ENCODE measurements around the gene KRTAP5-7. TPM values are rescaled to one million over a fixed set of nuclear protein-coding genes. Genes with fewer than 3 reads are reported as not detected.

KRTAP5-7 gene
- total and polyA plus RNA-seq, 2 of the 13 experiments (the other 11 are each of a cell fraction or from before 2014, with no cell fraction given) = 0.54 TPM; not detected in 1

GRCh38 chr11:71548716-71549151 lies 21.7 kb downstream of the KRTAP5-7 start:
- no peak for FAIRE-seq
- Histone ChIP-seq H3K4me3 (replicated peaks in 1 of 3; ENCODE audit: insufficient read depth in 1 of 3, low read depth in 2 of 3, low read length in 3 of 3) (peak overlapping the region in 2 of 3 experiments; percentile 41 to 52; a peak in 3 of 6 replicates), H2AFZ (ENCODE audit: low read length) (no peak overlapping the region), H3K9me3 (ENCODE audit: low read length) (no peaks in the 10 kb centered on the region), H3K27ac (ENCODE audit: extremely low read length, insufficient read depth, low read length) (no peak overlapping the region), H3K27me3 (ENCODE audit: control insufficient read depth in 1 of 2, insufficient read depth in 2 of 2, low read length in 2 of 2) (no peaks in the 10 kb centered on the region), H3K79me2 (ENCODE audit: insufficient read depth, low read length) (no peaks in the 10 kb centered on the region), H3K4me2 (ENCODE audit: low read depth, low read length) (peak overlapping the region; percentile 67), H3K9ac (ENCODE audit: insufficient read depth, low read depth, low read length) (0 out of 2 replicates have a peak overlapping the region, but pooled peaks have one; percentile 10), H3K36me3 (replicated peaks in 1 of 2; ENCODE audit: control insufficient read depth in 1 of 2, insufficient read depth in 2 of 2, low read length in 2 of 2) (no peaks in the 10 kb centered on the region), H4K20me1 (ENCODE audit: insufficient read depth, low read length) (no peaks in the 10 kb centered on the region), H3K4me1 (ENCODE audit: insufficient read depth, low read length) (peaks cover 80% of the 10 kb centered on the region)
- in situ Hi-C loops (cut with HindIII; ENCODE audit: extremely low pct_ligation_motif_present, low pct_unique_long_range_greater_than_20kb) (no loop called here), intact Hi-C loops (cut with micrococcal nuclease; ENCODE audit: unreplicated experiment) (no loop called here)
- CTCF ChIA-PET (ENCODE audit: low intra/inter-chr PET ratio, low total read pairs) = no interaction called here
- POLR2A ChIA-PET = interaction anchor here (2.2 kb wide), 1 partner anchor 14 kb away, joined by 6 read pairs; no protein-coding TSS in a partner anchor
- no TSS peak for BruUV-seq (replicated peaks)
- WGBS (ENCODE audit: low lambda C conversion rate) = no CpG with 5 or more reads among the region's 5 CpGs
- peak; percentile 82 for ATAC-seq
- no peak for DNase-seq (ENCODE audit: low spot score)
- no peak for TF ChIP-seq CCDC6 (CRISPR knock-in tag; IDR thresholded peaks at IDR 0.05)
- no peak for TF ChIP-seq U2AF2 (IDR thresholded peaks at IDR 0.05; ENCODE audit: low read depth, low read length)
- no peak for TF ChIP-seq HNF1B (CRISPR knock-in tag; IDR thresholded peaks at IDR 0.05)
- TF ChIP-seq ARID5B (CRISPR knock-in tag; IDR thresholded peaks at IDR 0.05) = no peak
- no peak for TF ChIP-seq ARNTL (CRISPR knock-in tag; IDR thresholded peaks at IDR 0.05)
- TF ChIP-seq ZNF331 (CRISPR knock-in tag; IDR thresholded peaks at IDR 0.05) = no peak
- TF ChIP-seq THAP8 (CRISPR knock-in tag; IDR thresholded peaks at IDR 0.05; ENCODE audit: borderline replicate concordance) = no peak
- TF ChIP-seq POGZ (CRISPR knock-in tag; IDR thresholded peaks at IDR 0.05) = no peak
- no peak for TF ChIP-seq ZNF619 (CRISPR knock-in tag; IDR thresholded peaks at IDR 0.05)
- no peak for TF ChIP-seq LCORL (IDR thresholded peaks at IDR 0.05)
- no peak for TF ChIP-seq LCORL (CRISPR knock-in tag; IDR thresholded peaks at IDR 0.05)
- no peak for TF ChIP-seq FOXO4 (CRISPR knock-in tag; conservative IDR thresholded peaks at IDR 0.05)
- TF ChIP-seq GRHL1 (CRISPR knock-in tag; conservative IDR thresholded peaks at IDR 0.05) = no peak
